T-helper 1 cell treated with Interleukin-12 subunit alpha and Interleukin-12 subunit beta and Interleukin-4 antibody, amounts not matched to agents 30 ng/mL and 1 ng/mL, for 36 hours (primary cell): ENCODE data around the gene NDUFA12. TPM values are rescaled to one million over a fixed set of nuclear protein-coding genes. Genes with fewer than 3 reads are reported as not detected.

ENCODE experiments used
- intact Hi-C: fragments of 100-400 bp; cut with micrococcal nuclease; formaldehyde crosslinking; loops from one replicate; pipeline ENCODE4 v1.15.1; 2024
- total RNA-seq: library from RNA; stranded (reverse); gene quantifications from 2 replicates; pipeline ENCODE4 v1.2.3, GENCODE V29; 2022

NDUFA12 gene
- total RNA-seq, 1 donor from 2014 or later = 112 TPM

- intact Hi-C loops = no loop called here
These were observed 55.2 kb downstream of the NDUFA12 start for GRCh38 chr12:94948232-94948810.

GRCh38 chr12:94942663-94943062 is 60.8 kb downstream of the NDUFA12 start:
- intact Hi-C loops = loop anchor here (1.0 to 5.0 kb wide), 4 partner anchors 61 to 1964 kb away; partner anchors contain the start of genes NDUFA12, NEDD1 and NR2C1

- intact Hi-C loops = loop anchor here (1.0 to 5.0 kb wide), 4 partner anchors 131 to 319 kb away; partner anchors contain the start of gene NR2C1
These were observed 62.0 kb downstream of the NDUFA12 start for GRCh38 chr12:94941440-94941862.

GRCh38 chr12:94940771-94941170 is 62.7 kb downstream of the NDUFA12 start:
- intact Hi-C loops = loop anchor here (1.0 to 5.0 kb wide), 4 partner anchors 132 to 318 kb away; partner anchors contain the start of gene NR2C1

- intact Hi-C loops = no loop called here
These were observed 64.9 kb downstream of the NDUFA12 start for GRCh38 chr12:94938583-94938982.

- intact Hi-C loops = no loop called here
These were observed 72.7 kb downstream of the NDUFA12 start for GRCh38 chr12:94930772-94931171.

- intact Hi-C loops = no loop called here
These were observed 73.3 kb downstream of the NDUFA12 start for GRCh38 chr12:94930216-94930654.

- intact Hi-C loops = loop anchor here (5.0 kb wide), 1 partner anchor 603 kb away; no protein-coding TSS in a partner anchor
These were observed 73.7 kb downstream of the NDUFA12 start for GRCh38 chr12:94929780-94930179.

GRCh38 chr12:94925729-94926128 is 77.8 kb downstream of the NDUFA12 start:
- intact Hi-C loops = loop anchor here (2.0 to 5.0 kb wide), 2 partner anchors 55 to 607 kb away; no protein-coding TSS in a partner anchor

- intact Hi-C loops = loop anchor here (5.0 kb wide), 1 partner anchor 607 kb away; no protein-coding TSS in a partner anchor
These were observed 78.3 kb downstream of the NDUFA12 start for GRCh38 chr12:94925206-94925605.

- intact Hi-C loops = no loop called here
These were observed 80.9 kb downstream of the NDUFA12 start for GRCh38 chr12:94922561-94922960.

Other genes with a start within 250 kb of the NDUFA12 start
- gene NR2C1, start 69.9 kb upstream of the NDUFA12 start, total RNA-seq = 27.7 and 31.5 TPM in 2 replicates
- 0.76 and 1.0 TPM in 2 replicates for gene FGD6, start 213.8 kb upstream of the NDUFA12 start, total RNA-seq
- 42.5 and 46.8 TPM in 2 replicates for gene VEZT, start 214.1 kb upstream of the NDUFA12 start, total RNA-seq